ENCODE measurements around the gene TAPBP. TPM values are rescaled to one million over a fixed set of nuclear protein-coding genes. Genes with fewer than 3 reads are reported as not detected.

Gene TAPBP
- total and polyA plus RNA-seq, 2 of the 8 experiments (the other 6 are each of a cell fraction or from before 2014, with no cell fraction given): 24.5 to 35.4 TPM

- TF ChIP-seq EZH2 (IDR thresholded peaks at IDR 0.05; ENCODE audit: low read depth, low read length, severe bottlenecking) (no peak), NRF1 (IDR thresholded peaks at IDR 0.05; ENCODE audit: low read depth, low read length) (no peak), CTBP2 (IDR thresholded peaks at IDR 0.05; ENCODE audit: borderline replicate concordance, insufficient read depth, insufficient read length, low read length) (no peak), KDM5A (IDR thresholded peaks at IDR 0.05; ENCODE audit: low read length) (no peak)
Observed at GRCh38 chr6:33254591-33254990, 59.3 kb downstream of the TAPBP start (continued).

Data from H1 (cell line).